HL-60 (cell line): ENCODE results near the gene CDK5R1.

Experiments used
- CTCF ChIP-seq: IDR thresholded peaks from one replicate; pipeline ENCODE4 v1.5.1; 2011; ENCODE audit warnings: low read length, control low read depth, inconsistent platforms; ENCODE audit not compliant: insufficient read depth
- GABPA ChIP-seq: IDR thresholded peaks from 2 replicates; pipeline ENCODE4 v1.6.1; 2012; ENCODE audit warnings: low read depth
- POLR2AphosphoS5 ChIP-seq: IDR thresholded peaks from 2 replicates; pipeline ENCODE4 v1.6.1; 2012; ENCODE audit warnings: low read depth
- REST ChIP-seq: IDR thresholded peaks from 2 replicates; pipeline ENCODE4 v1.6.1; 2012; ENCODE audit warnings: low read depth; ENCODE audit not compliant: insufficient replicate concordance

GRCh38 chr17:32488604-32489180, 1.9 kb downstream of the CDK5R1 start:
- TF ChIP-seq CTCF (no peak), POLR2AphosphoS5 (no peak), REST (no peak), GABPA (no peak)
